Left colon (tissue), 2 donors: ENCODE results near the gene MTHFD2L. TPM values are rescaled to one million over a fixed set of nuclear protein-coding genes. Genes with fewer than 3 reads are reported as not detected.
A peak's percentile ranks its signal among the peaks of the same experiment; 100 is the strongest.
"Not testable (repeated sequence)": the region's sequence is repeated elsewhere in the genome, so short reads cannot be mapped to it uniquely, and the experiment has no call there.

Experiments used
- ATAC-seq: fragments of 200-7000 bp; cut with Tn5 transposase; one replicate; pipeline ENCODE4 v1.9.1; 2020; ENCODE audit warnings: mild to moderate bottlenecking, moderate library complexity
- DNase-seq, 2 donors: peaks; one replicate each; pipeline ENCODE4 v3.0.0-alpha.2; 2020
- intact Hi-C, 2 donors: fragments of 100-400 bp; cut with DNase I in 1 of 2; cut with micrococcal nuclease in 1 of 2; formaldehyde crosslinking; loops; one replicate each; pipeline versions ENCODE4 v1.11.2 to v1.14.0; 2022; cut with DNase I, micrococcal nuclease
- total RNA-seq, 2 donors: library from RNA; stranded (reverse); fragmentation: NEBNext Ultra II Directional; extraction: Animal tissue kit (Norgen Biotek cat#: 25700); gene quantifications; one replicate each; pipeline ENCODE4 v1.2.1, GENCODE V29; 2021
- donor health status: DM: no; HTN: no; CAD: no.
- donor health status: DM: yes; HTN: yes; CAD: no.

The MTHFD2L gene
- total RNA-seq, 2 donors from 2014 or later, result 8.2 to 8.7 TPM

GRCh38 chr4:74127745-74128144, 30.2 kb upstream of the MTHFD2L start:
- intact Hi-C loops, result no loop called here

GRCh38 chr4:74130843-74131242, 27.1 kb upstream of the MTHFD2L start:
- intact Hi-C loops, result loop anchor here in 1 of 2 donors (10.0 kb wide), 2 partner anchors 186 to 466 kb away; no protein-coding TSS in a partner anchor
- DNase-seq, ATAC-seq: not testable (repeated sequence)

More at GRCh38 chr4:74127745-74128144, 30.2 kb upstream of the MTHFD2L start:
- ATAC-seq, result no peak
- no peak for DNase-seq

GRCh38 chr4:74132188-74132587, 25.7 kb upstream of the MTHFD2L start:
- not testable (repeated sequence) for DNase-seq, ATAC-seq
- intact Hi-C loops, result loop anchor here in 1 of 2 donors (10.0 kb wide), 2 partner anchors 187 to 467 kb away; no protein-coding TSS in a partner anchor

- ATAC-seq, result no peak
- intact Hi-C loops, result loop anchor here in 1 of 2 donors (10.0 kb wide), 2 partner anchors 188 to 468 kb away; no protein-coding TSS in a partner anchor
- no peak for DNase-seq
Measured at GRCh38 chr4:74132944-74133343, 25.0 kb upstream of the MTHFD2L start.

- DNase-seq, result peak; percentile 64 to 80
- intact Hi-C loops, result loop anchor here in 1 of 2 donors (10.0 kb wide), 2 partner anchors 189 to 469 kb away; no protein-coding TSS in a partner anchor
- peak; percentile 95 for ATAC-seq
Measured at GRCh38 chr4:74133786-74134499, 24.0 kb upstream of the MTHFD2L start.

GRCh38 chr4:74134500-74134852, 23.4 kb upstream of the MTHFD2L start:
- intact Hi-C loops, result loop anchor here in 1 of 2 donors (10.0 kb wide), 2 partner anchors 190 to 470 kb away; no protein-coding TSS in a partner anchor
- no peak for DNase-seq
- ATAC-seq, result no peak

GRCh38 chr4:74146581-74147129, 11.3 kb upstream of the MTHFD2L start:
- intact Hi-C loops, result no loop called here

GRCh38 chr4:74148205-74148604, 9.7 kb upstream of the MTHFD2L start:
- no peak for ATAC-seq
- intact Hi-C loops, result no loop called here
- DNase-seq, result no peak

More at GRCh38 chr4:74146581-74147129, 11.3 kb upstream of the MTHFD2L start:
- ATAC-seq (no peak), DNase-seq (no peak)

GRCh38 chr4:74152836-74153235, 5.1 kb upstream of the MTHFD2L start:
- intact Hi-C loops, result no loop called here
- DNase-seq, result no peak
- ATAC-seq, result no peak

GRCh38 chr4:74156521-74156920, 1.4 kb upstream of the MTHFD2L start:
- intact Hi-C loops, result no loop called here
- DNase-seq (no peak), ATAC-seq (no peak)

GRCh38 chr4:74157154-74157553, 764 bp upstream of the MTHFD2L start:
- intact Hi-C loops, result no loop called here
- ATAC-seq (peak; percentile 8), DNase-seq (no peak)

- no peak for DNase-seq
- intact Hi-C loops, result no loop called here
- no peak for ATAC-seq
Measured at GRCh38 chr4:74158466-74159142, 686 bp downstream of the MTHFD2L start.

GRCh38 chr4:74159143-74159709, 1.3 kb downstream of the MTHFD2L start:
- ATAC-seq (no peak), DNase-seq (no peak)
- intact Hi-C loops, result no loop called here

GRCh38 chr4:74161666-74162450, 3.9 kb downstream of the MTHFD2L start:
- intact Hi-C loops, result no loop called here
- ATAC-seq (no peak), DNase-seq (no peak)

- DNase-seq (no peak), ATAC-seq (no peak)
- intact Hi-C loops, result no loop called here
Measured at GRCh38 chr4:74166135-74166534, 8.2 kb downstream of the MTHFD2L start.

- intact Hi-C loops, result no loop called here
- ATAC-seq, result no peak
Measured at GRCh38 chr4:74166818-74167217, 8.9 kb downstream of the MTHFD2L start.

GRCh38 chr4:74167585-74167984, 9.7 kb downstream of the MTHFD2L start:
- ATAC-seq, result no peak
- no peak for DNase-seq
- intact Hi-C loops, result no loop called here

More at GRCh38 chr4:74166818-74167217, 8.9 kb downstream of the MTHFD2L start:
- DNase-seq, result no peak

- DNase-seq, result no peak
- ATAC-seq, result no peak
- intact Hi-C loops, result no loop called here
Measured at GRCh38 chr4:74168841-74169240, 10.9 kb downstream of the MTHFD2L start.

- ATAC-seq, result no peak
- intact Hi-C loops, result no loop called here
- no peak for DNase-seq
Measured at GRCh38 chr4:74173321-74173720, 15.4 kb downstream of the MTHFD2L start.
